CD4-positive, alpha-beta T cell treated with Interleukin-10 for 1 hour (primary cell): ENCODE data around the gene TSNAX.

ENCODE experiments used
- DNase-seq: peaks from one replicate; pipeline ENCODE4 v3.0.0-alpha.2; 2020

Gene TSNAX

DNA sequence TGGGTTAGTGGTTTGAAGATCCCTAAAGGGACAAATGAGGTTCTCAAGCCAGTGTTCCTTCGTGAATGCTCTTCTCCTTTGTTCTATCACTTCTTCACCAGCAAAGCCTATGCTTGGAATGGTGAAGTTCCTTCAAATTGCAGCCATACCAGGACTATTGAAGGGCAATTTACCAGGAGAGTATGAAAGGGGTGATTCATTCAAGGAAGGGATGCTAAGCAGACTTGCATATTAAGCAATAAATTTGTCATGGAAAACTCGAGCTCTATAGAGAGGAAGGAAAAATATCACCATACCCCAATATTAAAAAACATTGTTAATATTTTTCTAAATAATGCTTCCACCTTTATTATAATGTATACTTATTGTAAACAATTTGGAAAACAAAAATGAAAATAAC lies 9.3 kb upstream of the TSNAX start:
- no peak for DNase-seq

DNA sequence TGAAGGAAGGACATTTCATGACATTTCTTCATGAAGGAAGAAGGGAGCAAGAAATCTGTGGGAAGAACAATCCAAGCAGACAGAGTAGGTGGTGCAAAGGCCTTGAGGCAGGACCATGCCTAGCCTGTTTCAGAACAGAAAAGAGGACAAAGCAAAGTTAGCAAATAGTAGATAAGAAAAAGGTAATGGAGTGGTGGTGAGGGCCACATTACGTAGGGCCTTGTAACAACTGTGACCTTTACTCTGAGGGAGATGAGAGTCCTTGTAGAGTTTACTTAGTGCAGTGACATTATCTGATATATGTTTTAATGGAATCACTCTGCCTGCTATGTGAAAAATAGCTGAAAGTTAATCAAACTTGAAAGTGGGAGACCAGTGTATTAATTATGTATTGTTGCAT lies 6.4 kb upstream of the TSNAX start:
- no peak for DNase-seq

DNA sequence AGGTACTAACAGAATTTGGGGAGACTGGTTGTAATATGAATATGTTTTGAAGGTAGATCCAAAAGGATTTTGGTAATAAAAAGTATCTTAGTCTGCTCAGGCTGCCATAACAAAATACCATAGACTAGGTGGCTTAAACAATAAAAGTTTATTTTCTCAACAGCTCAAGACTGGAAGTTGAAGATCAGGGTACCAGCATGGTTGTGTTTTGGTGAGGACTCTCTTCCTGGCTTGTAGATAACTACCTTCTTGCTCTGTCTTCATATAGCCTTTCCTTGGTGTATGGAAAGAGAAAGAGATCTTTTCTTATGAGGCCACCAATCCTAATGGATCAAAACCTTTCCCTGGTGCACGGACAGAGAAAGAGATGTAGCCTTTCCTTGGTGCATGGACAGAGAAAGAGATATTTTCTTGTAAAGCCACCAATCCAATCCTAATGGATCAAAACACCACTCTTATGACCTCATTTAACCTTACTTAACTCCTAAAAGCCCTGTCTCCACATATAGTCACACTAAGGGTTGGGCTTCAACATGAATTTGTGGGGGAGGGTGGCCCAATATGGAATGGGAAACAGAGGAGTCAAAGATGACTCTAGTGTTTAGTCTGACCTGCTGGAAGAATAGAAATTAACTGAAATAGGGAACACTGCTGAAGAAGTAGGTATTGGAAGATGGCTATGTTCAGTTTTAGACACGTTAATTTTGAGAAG lies 5.4 kb upstream of the TSNAX start:
- no peak for DNase-seq

DNA sequence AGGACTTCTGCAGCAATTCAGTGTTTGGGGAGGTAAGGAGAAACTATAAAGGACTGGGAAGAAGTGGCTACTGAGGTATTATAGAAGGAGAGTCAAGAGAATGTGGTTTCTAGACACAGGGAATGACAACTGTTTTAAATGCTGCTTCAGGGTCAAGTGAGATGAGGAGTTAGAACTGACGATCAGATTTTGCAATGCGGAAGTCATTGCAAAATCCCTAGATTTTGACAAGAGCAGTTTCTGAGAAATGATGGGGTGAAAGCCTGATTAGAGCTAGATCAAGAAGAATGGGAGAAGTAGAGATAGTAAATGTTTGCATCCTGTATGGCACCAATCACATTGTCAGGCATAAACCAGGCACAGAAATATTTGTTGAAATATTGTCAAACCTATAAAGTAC lies 4.7 kb upstream of the TSNAX start:
- no peak for DNase-seq

- no peak for DNase-seq
Observed at GRCh38 chr1:231526536-231526935, 1.9 kb upstream of the TSNAX start.

DNA sequence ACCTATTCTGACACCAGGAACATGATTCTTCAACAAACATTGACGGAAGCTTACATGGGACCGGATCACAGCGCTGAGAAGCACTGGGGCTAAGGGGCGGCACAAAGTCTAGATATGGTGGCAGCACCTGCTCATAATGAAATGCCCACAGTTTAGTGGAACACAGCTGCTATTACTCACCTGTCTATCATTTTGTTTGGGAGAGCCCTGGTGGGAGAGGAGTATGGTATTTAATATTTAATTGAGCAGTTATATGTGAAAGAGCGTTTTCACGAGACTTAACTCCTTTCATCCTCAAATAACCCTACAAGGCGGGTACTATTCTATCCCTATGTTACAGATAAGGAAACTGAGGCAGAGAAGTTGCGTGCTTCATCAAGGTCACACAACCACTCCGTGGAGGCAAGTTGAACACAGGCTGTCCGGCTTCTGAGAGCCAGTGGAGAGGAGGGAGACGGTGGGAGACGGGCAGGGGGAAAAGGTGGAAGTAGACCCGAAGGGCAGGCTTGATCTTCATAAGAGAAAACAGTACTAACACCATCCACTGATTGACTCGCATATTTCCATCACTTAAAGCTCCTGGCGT lies 790 bp upstream of the TSNAX start:
- no peak for DNase-seq

- no peak for DNase-seq
Observed at GRCh38 chr1:231533240-231533639, 4.8 kb downstream of the TSNAX start.

DNA sequence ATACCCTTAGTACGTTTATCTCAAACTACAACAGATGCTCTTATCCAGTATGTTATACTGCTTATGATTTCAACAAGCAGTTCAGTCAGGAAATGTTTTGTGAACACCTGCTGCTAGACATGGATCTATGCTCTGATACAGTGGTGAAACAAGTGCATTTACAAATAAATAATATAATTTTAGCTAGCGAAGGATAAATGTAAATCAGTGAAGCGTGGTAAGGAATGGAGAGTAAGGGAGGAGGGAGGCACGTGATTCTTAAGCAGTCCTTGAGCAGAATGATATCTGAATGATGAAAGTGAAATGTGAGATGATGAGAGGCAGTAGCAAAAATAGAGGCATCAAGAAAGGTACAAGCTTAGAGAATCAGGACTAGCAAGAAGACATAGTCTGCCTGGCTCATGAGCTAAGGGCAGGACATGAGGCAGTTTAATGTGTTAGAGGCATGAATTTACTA lies 6.3 kb downstream of the TSNAX start:
- no peak for DNase-seq

DNA sequence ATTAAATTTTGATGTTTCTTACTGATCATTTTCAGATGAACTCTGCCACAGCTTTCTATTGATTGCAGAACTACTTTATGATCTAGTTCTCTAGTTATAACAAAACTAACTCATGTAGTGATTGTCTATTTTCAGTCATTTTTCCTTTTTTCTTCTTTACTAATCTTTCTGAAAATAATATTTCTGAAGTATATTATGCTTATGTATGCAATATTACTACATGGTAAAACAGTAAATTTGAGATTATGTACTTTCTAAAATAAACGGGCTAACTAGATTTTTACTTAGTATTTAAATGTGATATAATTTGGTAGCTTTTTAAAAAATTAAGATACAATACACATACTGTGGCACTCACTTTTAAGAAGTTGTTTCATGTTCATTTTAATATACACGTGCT lies 7.6 kb downstream of the TSNAX start:
- DNase-seq: no peak

DNA sequence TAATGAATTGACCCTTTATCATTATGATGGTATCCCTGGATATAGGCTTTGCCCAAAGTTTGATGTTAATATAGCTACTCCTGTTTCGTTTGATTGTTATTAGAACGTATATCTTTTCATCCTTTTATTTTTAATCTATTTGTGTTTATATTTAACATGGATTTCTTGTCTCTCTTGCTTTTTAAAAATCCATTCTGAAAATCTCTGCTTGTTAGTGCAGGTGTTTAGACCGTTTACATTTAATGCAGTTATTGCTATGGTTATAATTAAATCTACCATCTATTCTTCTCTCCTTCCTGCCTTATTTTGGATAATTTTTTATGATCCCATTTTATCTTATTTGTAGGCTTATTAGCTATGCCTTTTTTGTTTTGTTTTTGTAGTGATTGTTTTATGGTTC lies 12.4 kb downstream of the TSNAX start:
- no peak for DNase-seq

GRCh38 chr1:231541842-231542241 lies 13.4 kb downstream of the TSNAX start:
- DNase-seq: no peak

- no peak for DNase-seq
Observed at GRCh38 chr1:231544943-231545592, 16.6 kb downstream of the TSNAX start.

DNA sequence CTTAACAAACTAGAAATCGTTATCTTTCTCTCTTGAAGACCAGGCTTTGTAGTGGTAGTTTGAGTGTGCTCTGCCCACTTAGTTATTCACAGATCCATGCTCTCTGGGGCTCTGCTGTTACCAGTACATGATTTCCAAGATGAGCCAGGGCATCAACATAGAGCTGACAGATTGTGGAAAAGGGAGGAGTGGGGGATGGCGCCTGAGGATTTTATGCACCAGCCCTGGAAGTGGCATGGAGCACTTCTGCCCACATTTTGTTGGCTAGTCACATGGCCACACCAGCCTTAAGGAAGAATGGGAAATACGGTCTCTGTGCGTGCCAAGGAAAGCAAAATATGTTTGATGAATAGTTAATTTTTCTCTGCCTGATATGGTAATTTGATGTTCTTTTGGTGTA lies 18.2 kb downstream of the TSNAX start:
- no peak for DNase-seq

DNA sequence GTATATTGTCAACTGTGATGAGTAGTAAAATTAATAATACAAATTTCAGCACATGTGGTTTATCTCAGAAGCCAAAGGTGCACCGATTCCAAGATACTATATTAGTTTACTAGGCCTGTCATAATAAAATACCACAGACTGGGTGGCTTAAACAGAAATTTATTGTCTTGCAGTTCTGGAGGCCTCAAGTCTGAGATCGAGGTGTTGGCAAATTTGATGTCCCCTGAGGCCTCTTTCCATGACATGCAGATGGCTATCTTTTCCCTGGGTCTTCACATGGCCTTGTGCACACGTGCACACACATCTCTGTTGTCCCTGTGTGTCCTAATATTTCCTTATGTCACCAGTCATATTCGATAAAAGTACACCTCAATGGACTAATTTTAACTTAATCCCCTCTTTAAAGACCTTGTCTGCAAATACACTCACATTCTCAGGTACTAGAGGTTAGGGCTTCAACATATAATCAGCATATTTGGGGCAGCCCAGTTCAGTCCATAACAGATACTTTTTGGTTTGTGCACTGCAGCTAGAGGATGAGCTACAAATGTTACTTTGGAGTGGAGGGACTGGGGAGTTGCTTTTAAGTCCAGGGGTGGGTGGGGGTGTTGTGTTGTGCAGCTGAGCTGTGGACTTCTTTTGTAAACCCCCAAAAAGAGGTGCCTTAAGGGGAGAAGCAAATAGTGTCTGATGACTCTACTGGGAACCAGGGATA lies 21.4 kb downstream of the TSNAX start:
- no peak for DNase-seq

- DNase-seq: peak; percentile 45
Observed at GRCh38 chr1:231550448-231550781, 21.9 kb downstream of the TSNAX start.

DNA sequence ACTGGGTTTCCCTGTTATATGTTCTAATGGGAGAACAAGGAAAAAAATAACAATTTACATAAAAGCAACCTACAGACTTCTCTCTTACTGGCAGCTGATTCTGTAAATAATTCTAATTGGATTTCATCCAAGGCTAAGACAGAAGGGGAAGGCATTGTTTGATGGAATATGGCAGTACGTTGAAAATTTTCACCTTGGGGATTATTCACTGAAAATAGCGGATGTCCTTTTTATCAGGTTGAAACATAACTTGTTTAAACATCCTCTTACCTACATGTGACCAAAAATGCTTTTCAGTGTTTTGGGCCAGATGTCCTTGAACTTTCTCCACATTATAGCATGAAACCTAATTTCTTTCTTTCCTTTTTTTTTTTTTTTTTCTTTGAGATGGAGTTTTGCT lies 24.9 kb downstream of the TSNAX start:
- no peak for DNase-seq

DNA sequence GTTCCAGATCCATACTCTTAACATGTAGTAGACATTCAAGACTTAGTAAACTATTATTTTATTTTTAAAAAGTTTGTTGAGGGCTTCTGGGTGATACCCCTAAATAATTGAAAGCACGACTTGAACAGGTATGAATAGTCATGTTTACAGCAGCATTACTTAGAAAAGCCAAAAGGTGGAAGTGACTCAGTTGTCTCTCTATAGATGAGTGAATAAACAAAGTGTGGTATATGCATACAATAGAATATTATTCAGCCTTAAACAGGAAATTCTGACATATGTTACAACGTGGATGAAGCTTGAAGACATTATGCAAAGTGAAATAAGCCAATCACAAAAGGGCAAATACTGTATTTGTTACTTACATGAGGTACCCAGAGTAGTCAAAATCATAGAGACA lies 26.5 kb downstream of the TSNAX start:
- no peak for DNase-seq

- DNase-seq: no peak
Observed at GRCh38 chr1:231557411-231557810, 28.9 kb downstream of the TSNAX start.

GRCh38 chr1:231557898-231558707 lies 29.6 kb downstream of the TSNAX start:
- no peak for DNase-seq

DNA sequence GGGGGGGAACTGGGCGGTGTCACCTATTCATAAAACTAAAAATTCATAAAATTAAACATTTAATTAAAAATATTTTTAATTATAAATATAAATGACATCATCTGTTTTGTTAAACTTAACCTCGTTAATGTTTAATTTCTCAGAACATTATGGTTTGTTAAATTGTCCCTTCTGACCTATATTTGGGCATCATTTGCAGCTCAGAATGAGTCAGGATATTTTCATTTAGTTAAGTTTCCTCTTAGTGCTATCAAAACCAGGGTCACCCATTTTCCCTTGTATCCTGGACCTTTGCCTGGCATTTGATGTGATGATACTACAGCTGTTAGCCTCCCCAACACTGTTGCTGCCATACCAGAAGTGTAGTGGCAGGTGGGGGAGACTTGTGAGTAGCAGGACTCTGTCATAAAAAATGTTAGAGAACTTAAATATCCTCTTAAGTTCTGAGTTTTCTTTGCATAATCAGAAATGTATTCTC lies 30.3 kb downstream of the TSNAX start:
- no peak for DNase-seq

DNA sequence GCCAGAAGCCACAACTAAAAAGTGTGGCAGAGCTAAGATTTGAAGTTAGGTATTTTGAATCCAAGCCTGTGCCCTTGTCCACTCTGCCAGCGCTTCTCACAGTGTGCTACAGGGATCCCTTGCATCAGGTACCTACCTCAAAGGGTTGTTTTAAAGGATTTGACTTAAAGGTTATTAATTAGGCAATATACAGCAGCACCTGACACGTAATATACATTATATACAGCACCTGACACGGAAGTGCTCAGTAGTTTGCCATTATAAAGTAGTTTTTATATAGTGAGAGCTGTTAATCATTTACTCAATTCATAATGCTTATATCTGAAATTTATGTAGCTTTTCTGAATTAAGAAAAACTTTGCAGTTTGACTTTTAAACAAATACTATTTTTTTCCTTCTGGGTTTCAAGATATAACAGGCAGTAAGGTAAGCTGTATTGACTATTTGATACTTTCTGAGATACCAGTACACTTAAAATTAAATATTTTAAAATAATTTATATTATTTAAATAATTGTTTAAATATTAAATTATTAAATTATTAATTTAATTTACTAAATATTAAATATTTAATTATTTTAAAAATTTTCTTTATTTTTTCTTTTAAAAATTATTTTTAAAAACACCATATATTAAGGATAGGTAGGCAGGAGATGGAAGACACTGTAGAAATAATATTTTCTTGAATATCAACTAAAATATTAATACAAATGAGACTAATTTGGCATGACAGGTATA lies 33.3 kb downstream of the TSNAX start:
- no peak for DNase-seq

- DNase-seq: no peak
Observed at GRCh38 chr1:231563247-231563646, 34.8 kb downstream of the TSNAX start.
